ENCODE measurements around the gene DGKB.

Gene DGKB

DNA sequence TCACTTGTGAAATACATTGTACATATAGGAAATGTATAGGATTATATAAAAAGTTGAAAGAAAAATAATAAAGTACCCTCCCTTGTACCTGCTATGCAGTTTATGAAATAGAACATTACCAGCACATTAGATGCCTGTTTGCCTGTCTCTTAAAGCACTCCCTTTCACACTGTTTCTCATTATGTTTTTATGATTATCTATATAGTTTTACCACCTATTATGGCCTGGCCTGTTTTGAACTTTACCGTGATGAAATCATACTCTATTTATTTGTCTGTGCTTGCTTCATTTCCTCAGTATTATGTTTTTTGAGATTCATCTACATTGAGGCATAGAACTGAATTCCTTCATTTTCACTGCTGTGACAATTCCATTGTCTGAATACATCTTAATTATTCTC lies 41.1 kb downstream of the DGKB start:
- DNase-seq (ENCODE audit: extremely low read depth in 1 of 2, low read depth in 1 of 2): no peak

DNA sequence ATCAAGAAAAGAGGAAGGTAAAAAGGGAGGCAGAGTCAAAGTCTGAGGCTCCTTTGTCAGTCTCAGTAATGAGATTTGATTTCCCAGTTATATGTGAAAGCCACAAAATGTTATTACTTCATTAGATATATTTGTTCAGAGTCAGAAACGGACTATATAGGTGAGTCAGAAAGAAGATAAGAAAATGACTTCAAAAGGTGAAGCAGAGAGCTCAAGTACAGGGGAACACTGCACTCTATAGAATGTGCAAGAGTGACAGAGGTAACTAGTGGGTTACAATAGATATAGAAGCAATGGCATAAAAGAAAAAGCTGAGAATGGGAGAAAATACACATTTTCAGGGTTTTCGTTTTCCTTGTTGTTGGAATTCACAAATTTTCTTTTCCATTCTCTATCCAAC lies 43.3 kb downstream of the DGKB start:
- no peak for DNase-seq (ENCODE audit: extremely low read depth in 1 of 2, low read depth in 1 of 2)

DNA sequence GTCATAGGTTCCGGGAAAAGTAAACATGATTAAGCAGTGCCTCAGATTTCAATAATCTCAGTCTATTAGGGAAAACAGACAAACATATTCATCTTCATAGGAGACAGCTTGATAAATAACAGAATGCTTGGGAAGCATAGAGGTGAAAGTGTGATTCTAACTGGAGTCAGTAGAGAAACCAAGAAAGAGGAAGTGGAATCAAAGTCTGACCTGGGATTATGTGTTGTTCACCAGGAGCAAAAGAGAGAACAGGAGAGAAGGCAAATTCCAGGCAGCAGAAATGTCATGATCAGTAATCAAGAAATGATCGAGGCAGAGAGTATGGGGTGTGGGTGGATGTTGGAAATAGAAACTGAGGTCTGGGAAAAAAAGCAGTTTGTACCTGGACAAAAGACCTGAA lies 43.7 kb downstream of the DGKB start:
- no peak for DNase-seq (ENCODE audit: extremely low read depth in 1 of 2, low read depth in 1 of 2)

DNA sequence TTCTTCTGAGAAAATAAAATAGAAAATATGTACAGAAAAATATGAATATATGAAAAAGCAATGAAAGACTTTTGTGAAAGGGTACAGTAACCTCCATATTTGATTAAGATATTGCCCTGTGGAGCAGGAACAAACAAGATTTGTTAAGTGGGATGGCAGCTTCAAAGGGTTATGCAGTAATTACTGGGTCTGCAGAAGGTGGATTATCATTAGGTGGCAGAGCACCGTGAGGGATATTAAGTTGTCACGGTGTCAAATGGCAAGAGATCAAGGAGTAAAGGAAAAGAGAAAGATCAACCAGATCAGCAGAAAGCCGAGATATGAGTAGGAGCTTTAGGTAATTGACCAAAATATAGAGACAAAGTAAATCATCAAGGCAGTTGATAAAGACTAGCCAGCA lies 44.1 kb downstream of the DGKB start:
- DNase-seq (ENCODE audit: extremely low read depth in 1 of 2, low read depth in 1 of 2): no peak

DNA sequence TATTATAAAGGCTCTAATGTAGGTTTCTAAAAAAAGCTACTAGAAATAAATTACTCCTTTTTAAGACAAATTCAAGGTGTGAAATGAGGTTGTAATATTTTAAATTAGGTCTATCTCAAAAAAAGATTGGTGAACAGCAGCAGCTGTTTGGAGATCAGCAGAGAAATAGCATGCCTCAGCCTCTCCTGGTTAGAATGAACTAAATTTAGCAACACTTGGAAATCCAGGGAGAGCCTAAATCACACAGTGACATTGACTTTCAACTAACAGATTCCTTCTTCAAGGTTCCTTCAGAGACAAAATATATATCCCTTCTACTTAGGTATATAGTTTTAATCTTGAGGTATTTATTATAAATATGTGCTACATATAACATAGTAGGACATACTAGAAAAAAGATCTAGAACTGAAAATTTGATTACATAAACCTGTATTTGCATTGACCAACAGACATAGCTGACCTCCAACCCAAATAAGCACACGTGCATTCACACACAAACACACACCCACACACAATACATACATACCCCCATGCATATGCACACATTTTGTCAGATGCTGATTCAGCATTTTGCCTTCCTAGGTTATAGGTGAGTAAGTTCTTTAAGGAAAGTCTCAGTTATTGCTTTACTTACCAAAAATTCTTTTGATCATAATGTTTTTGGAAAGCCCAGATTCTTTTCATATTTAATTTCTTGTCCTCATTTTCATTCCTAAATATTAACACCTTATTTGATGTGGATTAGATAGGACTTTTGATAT lies 47.3 kb downstream of the DGKB start:
- no peak for DNase-seq (ENCODE audit: extremely low read depth in 1 of 2, low read depth in 1 of 2)

DNA sequence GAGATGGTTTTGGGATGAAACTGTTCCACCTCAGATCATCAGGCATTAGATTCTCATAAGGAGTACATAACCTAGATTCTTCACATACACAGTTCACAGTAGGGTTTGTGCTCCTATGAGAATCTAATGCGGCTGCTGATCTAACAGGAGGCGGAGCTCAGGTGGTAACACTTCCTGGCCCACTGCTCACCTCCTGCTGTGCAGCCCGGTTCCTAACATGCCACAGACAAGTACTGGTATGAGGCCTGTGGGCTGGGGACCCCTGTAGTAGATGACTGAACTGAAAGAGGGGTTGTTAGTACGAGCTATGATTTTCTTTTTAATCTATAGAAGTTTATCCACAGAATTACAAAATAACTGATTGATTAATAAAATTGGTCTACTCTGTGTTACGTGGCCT lies 48.1 kb downstream of the DGKB start:
- no peak for DNase-seq (ENCODE audit: extremely low read depth in 1 of 2, low read depth in 1 of 2)

DNA sequence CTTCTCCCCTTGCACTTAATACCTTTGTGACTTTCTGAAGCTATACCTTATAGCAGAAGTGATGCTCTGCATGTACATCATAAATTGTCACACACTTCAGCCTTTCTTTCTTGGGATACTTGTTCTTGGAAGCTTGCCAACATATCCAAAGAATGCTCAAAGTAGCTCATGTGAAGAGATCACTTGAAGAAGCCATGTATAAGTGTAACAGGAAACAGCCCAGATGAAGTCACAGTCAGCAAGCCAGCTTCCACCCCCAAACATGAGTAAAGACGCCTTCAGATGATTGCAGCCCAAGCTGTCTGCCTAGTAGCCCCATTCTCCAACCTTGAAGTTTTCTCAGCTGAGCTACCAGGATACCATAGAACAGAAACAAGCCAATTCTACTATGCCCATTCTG lies 50.9 kb downstream of the DGKB start:
- no peak for DNase-seq (ENCODE audit: extremely low read depth in 1 of 2, low read depth in 1 of 2)

DNA sequence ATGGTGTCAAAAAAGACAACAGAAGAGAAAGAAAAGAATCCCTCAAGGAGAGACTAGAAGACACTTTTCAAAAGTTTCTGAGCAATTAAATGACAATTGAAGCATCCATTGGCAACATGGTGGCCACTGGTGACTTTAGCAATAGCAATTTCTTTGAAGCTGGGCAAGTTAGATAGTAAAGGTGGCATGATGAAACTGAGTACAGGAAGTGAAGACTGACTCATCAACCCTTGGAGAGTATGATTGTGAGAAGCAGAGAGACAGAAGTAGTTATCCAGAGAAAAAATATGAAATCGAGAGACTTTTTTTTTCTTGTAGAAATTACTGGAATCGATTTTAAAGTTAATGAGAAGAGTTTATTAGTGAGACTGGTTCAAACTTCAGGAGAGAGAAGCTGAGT lies 52.5 kb downstream of the DGKB start:
- DNase-seq (ENCODE audit: extremely low read depth in 1 of 2, low read depth in 1 of 2): no peak

DNA sequence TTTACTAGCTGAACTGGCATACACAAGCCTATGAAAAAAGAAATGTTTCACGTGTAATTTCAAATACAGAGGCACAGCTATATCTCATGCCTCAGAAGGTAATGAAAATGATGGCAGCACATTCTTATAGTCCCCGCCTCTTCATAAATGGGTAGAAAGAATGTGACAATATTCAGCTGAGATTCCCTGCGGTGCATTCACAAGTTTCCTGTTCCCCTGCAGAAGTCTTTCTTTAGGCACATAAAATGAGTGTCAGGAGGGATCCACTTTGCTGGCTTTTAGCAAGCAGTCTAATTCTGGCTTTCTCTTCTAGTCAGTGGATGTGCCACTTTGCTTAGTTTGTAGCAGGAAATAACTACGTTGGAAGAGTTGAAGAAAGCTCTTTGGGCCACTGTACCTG lies 56.1 kb downstream of the DGKB start:
- no peak for DNase-seq (ENCODE audit: extremely low read depth in 1 of 2, low read depth in 1 of 2)

DNA sequence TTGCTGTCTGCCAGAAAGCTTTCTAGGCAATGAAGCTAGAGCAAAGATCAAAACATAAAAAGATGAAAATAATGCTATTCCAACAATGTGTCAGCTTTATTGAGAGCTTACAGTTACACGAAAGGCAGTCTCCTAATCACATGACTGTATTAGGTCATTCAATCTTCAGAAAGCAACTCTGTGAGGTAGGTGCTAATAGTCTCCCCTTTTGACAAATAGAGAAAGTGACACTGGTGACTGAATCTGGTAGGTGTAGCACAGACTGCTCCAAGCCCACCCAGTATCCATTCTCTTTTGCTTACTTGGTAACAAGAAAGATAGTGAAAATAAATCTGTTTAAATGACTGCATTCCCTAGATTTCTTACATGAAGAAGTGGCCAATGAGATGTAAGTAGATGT lies 58.8 kb downstream of the DGKB start:
- DNase-seq (ENCODE audit: extremely low read depth in 1 of 2, low read depth in 1 of 2): no peak

DNA sequence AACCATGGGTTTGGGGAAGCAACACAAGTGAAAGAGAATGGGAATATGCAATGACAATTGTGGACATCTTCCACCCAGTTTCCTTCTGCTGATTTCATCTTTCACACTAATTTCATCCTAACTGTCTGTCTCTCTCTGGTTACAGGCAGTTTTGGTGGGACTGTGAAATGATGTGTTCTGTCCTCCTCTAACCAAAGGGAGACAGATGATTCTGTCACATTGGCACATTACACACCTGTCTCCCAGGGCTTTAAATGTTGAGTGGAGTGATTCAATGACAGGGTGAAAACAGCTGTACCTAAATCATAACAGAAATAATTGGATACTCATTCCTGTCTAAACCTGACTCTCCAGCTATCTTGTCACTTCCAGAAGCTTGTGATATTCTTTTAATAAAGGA lies 60.0 kb downstream of the DGKB start:
- DNase-seq (ENCODE audit: extremely low read depth in 1 of 2, low read depth in 1 of 2): no peak

DNA sequence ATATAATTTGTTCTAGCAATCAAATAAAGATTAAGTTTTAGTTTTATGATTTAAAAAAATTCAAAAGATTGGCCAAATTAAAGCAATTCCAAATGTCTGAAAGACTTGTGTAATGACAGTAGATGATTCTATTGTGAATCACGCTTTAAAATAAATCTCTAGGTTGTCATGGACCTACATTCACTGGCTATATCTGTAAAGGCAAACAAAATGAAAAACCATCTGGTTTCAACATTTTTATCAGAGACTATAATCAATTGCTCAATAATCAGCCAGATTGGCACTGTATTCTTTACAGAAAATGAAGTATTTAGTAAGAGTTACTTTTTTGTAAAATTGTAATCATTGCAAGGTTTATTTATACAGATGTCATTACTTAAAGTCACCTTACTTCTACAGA lies 60.7 kb downstream of the DGKB start:
- no peak for DNase-seq (ENCODE audit: extremely low read depth in 1 of 2, low read depth in 1 of 2)

DNA sequence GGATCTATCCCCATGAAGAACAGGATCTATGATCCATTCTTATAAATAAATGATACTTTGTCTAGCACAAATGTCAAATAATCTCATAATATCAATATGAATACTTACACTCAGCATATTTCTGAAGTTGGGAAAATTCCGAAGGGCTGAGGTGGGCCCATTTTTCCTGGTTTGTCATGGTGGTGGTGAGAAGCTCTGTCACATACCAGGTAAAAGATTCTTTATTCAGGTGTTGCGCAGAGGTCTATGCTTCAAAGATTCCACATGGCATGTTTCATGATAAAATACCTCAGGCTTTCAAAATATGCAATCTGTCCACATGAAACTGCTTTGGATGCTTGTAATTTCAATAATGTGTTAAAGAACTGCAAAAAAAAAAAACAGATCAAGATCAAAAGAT lies 61.5 kb downstream of the DGKB start:
- DNase-seq (ENCODE audit: extremely low read depth in 1 of 2, low read depth in 1 of 2): no peak

DNA sequence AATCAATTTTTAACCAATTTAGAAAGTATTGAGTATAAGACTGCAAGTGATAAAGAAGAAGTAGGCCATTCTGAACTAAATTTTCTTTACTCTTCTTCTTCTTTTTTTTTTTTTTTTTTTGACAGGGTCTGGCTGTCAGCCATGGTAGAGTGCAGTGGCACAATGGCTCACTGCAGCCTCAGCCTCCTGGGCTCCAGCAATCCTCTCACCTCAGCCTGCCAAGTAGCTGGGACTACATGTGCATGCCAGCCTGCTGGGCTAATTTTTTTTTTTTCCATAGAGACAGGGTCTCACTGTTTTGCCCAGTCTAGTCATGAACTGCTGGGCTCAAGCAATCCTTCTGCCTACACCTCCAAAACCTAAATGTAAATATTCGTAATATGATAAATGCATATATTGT lies 63.2 kb downstream of the DGKB start:
- DNase-seq (ENCODE audit: extremely low read depth in 1 of 2, low read depth in 1 of 2): no peak

DNA sequence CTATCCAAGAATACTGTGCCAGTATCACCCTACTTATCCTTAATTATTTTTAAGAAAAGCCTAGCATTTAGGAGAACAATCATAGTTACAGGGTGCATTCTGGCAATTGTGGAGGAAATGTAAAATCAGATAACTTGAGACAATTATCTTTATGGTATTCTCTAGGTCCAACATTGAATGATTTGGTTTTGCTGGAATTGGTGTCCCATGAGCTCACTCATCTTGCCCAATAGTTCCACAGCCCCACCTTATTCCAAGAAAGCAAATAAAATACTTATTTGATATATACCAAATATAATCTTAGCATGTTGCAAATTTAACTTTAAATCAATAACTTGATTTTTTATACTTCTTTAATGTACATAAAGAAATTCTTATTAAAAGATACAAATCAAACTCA lies 65.3 kb downstream of the DGKB start:
- DNase-seq (ENCODE audit: extremely low read depth in 1 of 2, low read depth in 1 of 2): no peak

DNA sequence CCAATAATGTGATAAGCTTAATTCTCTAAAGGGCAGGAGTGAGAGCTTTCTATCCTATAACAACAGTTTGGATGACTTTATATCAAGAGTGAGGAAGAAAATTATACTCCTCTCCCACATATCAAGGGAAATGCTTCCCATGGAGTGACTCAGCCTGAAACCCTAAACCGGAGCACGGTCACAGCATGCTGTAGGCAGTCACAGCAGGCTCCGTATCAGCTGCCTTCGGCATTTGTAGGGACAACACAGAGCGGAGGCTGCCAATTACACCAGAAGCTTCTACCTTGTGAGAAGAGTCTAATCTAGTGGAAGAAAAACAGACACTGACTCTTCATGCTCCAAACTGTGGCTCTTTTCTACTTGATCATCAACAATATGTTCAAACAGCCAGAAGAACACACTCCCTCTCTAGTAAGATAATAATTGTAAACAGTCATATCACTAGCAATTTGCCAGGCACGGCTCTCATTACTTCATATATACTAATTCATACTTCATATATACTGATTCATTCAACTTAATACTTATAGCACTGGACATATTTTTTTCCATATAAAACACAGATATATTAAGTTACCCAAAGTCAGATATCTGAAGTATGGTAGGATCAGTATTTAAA lies 65.9 kb downstream of the DGKB start:
- DNase-seq (ENCODE audit: extremely low read depth in 1 of 2, low read depth in 1 of 2): no peak

DNA sequence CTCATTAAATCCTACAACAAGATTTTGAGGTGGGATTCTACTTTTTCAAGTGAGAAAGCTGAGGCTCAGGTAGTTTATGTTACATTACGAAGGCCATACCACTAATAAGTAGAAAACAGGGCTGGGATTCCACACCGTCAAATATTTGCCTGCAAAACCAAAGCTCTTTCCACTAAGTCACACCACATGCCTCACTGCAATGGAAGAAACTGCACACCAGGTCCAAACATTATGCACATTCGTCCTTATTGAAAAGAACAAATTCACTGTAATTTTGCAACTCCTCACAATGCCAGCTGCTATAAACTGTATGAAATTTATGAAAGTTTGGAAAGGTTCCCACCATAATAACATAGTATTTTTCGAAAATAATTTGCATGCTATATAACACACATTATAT lies 66.5 kb downstream of the DGKB start:
- DNase-seq (ENCODE audit: extremely low read depth in 1 of 2, low read depth in 1 of 2): no peak

DNA sequence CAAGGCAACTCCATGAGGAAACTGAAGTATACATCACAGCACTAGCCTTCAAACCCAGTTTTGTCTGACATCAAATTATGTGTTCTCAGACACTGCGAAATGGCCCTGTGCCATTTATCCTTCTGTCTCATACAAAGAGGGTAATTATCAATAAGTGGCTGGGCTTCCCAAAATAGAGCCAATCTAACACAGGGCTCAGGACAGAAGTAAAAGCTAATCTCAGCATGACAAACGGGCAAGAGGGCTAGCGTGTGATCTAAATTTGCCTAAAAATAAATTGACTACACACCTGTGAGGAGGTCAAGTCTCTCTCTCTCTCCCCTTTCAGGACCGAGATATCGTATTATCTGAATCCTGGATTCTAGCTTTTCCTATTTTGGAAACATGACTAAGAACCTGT lies 67.2 kb downstream of the DGKB start:
- DNase-seq (ENCODE audit: extremely low read depth in 1 of 2, low read depth in 1 of 2): no peak

DNA sequence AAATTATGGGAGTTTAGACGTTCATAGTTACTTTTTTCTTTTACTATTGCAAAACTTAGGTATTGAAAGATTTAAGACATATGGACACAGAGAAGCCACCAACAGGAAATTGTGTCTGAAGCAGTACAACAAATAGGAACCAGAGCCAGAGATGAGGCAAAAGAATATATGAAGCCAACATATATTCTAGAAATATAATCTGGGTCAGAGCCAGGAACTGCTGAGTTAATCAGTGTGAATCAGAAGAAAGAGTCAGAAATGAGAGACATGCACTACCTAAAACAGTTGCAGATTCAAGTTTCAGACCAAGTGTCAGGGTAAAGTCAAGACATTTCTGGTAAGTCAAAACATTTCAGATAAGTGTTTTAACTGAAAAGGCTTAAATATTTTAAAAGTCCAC lies 67.7 kb downstream of the DGKB start:
- no peak for DNase-seq (ENCODE audit: extremely low read depth in 1 of 2, low read depth in 1 of 2)

DNA sequence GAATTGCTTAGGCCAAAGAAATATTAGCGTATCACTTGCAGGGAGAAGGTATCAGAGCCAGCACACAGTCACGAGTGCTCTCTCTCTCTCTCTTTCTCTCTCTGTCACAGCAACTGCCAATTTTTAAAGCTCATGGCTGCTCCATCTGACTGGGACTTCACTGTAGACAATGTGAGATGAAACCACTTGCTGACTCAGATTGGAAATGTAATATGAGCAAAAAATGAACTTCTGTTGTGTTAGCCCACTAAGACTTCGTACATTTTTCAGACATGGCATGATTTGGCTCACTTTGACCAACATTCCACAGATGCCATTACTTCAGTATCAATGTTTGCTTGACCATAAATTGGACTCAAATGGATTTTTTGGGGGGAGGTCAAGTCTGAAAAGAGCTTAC lies 68.1 kb downstream of the DGKB start:
- DNase-seq (ENCODE audit: extremely low read depth in 1 of 2, low read depth in 1 of 2): no peak

DNA sequence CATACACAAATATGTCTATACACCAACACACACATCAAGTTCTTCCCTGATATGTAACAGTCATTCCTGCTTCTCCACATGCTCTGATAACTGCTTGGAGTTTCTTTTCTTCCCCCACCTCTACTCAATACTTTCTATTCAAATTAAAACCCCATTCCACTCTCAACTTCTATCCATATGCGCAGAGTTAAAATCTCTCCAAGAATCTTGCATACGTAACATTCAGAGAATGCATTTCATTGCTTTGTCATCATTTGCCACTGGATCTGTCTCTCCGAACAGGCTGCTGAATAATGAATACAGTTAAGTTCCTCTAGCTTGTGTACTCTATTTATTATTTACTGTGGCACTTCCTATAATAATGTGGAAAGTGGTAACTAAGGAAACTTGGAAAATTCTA lies 68.8 kb downstream of the DGKB start:
- no peak for DNase-seq (ENCODE audit: extremely low read depth in 1 of 2, low read depth in 1 of 2)

DNA sequence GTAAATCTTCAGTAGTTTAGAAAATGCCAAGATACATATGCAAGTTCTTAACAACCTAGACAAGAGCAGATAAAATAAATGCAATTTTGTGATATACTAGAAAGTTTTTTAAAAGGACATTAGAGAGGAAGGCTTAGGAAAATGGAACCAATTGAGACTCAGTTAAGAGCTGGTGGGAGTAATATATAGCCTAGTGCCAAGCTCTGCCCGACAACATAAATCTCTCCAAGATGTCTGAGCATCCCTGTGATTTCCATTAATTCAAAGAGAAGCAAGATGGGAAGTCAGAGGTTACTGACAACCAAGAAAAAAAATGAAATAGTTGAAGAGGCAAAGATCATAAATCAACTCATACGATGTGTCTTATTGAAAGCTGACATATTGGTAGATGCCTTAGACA lies 74.5 kb downstream of the DGKB start:
- no peak for DNase-seq (ENCODE audit: extremely low read depth in 1 of 2, low read depth in 1 of 2)

DNA sequence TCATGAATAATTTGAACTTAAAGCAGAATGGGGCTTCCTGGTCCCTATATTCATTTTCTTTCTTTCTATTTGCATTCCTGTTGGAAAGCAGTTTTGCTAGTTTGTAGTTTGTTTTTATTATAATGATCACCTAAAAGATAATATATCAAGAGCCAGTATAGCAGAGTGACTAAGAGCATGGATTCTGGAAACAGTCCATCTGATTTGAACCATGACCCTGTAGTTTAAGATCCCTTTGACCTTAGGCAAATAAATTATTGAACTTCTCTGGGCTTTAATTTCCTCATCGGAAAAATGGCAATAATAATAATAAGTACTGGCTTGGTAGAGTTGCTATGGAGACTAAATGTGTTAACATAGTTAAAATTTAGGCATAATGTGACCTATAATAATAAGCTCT lies 76.1 kb downstream of the DGKB start:
- no peak for DNase-seq (ENCODE audit: extremely low read depth in 1 of 2, low read depth in 1 of 2)

Measured in stimulated activated CD8-positive, alpha-beta memory T cell treated with anti-CD3 and anti-CD28 coated beads, Interleukin-7, amount 100 ng/mL, for 48 hours (primary cell).